ENCODE measurements around the gene NAALADL1. TPM values are rescaled to one million over a fixed set of nuclear protein-coding genes. Genes with fewer than 3 reads are reported as not detected.

NAALADL1 gene
- total RNA-seq, 1 donor from 2014 or later: 21.7 TPM

DNA sequence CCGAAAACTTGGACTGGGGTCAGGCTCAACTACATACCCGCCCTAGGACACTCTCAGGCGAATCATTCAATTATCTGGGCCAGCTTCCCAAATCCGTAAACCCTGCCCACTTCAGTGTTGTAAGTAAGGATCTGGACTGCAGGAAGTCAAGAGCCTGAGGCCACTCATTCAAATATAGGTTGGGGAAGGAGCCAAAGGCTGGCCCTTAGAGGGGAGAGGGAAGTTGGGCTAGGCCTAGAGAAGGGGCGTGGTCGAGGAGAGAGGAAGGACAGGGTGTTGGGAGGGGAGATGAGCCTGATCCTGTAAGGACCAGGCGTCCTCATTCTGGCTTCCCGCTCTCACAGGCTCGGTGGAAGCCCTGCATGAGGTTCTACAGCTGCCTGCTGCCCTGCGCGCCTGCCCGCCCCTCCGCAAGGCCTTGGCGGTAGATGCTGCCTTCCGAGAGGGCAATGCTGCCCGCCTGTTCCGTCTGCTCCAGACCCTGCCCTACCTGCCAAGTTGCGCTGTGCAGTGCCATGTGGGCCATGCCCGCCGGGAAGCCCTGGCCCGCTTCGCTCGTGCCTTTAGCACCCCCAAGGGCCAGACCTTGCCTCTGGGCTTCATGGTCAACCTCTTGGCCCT is 14.4 kb downstream of the NAALADL1 start:
- Histone ChIP-seq H3K4me3 (ENCODE audit: low read depth, low read length) (no peak overlapping the region), H3K27me3 (ENCODE audit: control insufficient read depth, insufficient read depth, low read length) (peaks cover 2% of the 10 kb centered on the region), H3K36me3 (ENCODE audit: control insufficient read depth, insufficient read depth, low read length) (peaks cover 3% of the 10 kb centered on the region)
- TF ChIP-seq, protein P1, sequence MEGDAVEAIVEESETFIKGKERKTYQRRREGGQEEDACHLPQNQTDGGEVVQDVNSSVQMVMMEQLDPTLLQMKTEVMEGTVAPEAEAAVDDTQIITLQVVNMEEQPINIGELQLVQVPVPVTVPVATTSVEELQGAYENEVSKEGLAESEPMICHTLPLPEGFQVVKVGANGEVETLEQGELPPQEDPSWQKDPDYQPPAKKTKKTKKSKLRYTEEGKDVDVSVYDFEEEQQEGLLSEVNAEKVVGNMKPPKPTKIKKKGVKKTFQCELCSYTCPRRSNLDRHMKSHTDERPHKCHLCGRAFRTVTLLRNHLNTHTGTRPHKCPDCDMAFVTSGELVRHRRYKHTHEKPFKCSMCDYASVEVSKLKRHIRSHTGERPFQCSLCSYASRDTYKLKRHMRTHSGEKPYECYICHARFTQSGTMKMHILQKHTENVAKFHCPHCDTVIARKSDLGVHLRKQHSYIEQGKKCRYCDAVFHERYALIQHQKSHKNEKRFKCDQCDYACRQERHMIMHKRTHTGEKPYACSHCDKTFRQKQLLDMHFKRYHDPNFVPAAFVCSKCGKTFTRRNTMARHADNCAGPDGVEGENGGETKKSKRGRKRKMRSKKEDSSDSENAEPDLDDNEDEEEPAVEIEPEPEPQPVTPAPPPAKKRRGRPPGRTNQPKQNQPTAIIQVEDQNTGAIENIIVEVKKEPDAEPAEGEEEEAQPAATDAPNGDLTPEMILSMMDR (IDR thresholded peaks at IDR 0.05; ENCODE audit: insufficient read depth, low read length, poor library complexity, severe bottlenecking): no peak
- no peak for DNase-seq (ENCODE audit: low read depth)

DNA sequence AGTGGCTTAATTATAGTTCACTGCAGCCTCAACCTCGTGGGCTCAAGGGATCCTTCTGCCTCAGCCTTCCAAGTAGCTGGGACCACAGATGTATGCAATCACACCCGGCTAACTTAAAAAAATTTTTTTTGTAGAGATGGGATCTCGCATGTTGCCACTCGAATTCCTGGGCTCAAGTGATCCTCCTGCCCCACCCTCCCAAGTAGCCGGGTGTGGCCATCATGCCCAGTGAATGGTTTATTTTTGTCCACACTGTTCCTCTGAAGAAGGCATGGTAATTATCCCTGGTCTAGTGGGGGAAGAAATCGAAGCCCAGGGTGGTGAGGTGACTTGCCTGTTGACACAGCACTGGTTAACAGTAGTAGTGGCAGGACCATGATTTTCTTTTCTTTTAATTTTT is 15.5 kb downstream of the NAALADL1 start:
- DNase-seq (ENCODE audit: low read depth): no peak
- H3K27me3 ChIP-seq (ENCODE audit: control insufficient read depth, insufficient read depth, low read length): peaks cover 2% of the 10 kb centered on the region
- no peak overlapping the region for H3K4me3 ChIP-seq (ENCODE audit: low read depth, low read length)
- H3K36me3 ChIP-seq (ENCODE audit: control insufficient read depth, insufficient read depth, low read length): peaks cover 3% of the 10 kb centered on the region
- TF ChIP-seq, protein P1 (IDR thresholded peaks at IDR 0.05; ENCODE audit: insufficient read depth, low read length, poor library complexity, severe bottlenecking): no peak

DNA sequence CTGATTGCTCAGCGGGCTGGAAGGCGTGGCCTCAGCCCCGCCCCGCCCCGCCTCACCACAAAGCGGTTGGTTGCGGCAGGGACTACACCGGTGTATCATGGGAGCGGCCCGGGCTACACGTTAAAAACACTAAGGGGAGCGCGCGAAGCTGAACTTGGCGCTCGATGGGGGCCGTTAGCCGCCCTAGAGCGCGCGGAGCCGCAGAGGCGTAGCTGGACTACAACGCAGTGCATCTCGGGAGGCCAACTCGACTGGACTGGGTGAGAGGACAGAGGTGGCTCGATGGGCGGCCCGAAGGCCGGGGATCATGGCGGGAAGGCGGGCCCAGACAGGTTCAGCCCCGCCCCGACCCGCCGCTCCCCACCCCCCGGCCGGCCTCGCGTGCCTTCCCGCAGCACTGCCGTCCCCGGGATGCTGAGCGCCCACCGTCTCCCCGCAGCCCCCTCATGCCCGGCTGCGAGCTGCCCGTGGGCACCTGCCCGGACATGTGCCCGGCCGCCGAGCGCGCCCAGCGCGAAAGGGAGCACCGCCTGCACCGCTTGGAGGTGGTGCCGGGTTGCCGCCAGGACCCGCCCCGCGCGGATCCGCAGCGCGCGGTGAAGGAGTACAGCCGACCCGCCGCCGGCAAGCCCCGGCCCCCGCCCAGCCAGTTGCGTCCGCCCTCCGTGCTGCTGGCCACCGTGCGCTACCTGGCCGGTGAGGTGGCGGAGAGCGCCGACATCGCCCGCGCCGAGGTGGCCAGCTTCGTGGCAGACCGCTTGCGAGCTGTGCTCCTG is 17.3 kb downstream of the NAALADL1 start, which contains the start of gene SAC3D1:
SAC3D1 (plus strand) TSS at position 364 of the 776 bp plus-strand sequence; CDS start at position 447, 83 bp downstream.
- DNase-seq (ENCODE audit: low read depth): peak; percentile 76
- Histone ChIP-seq H3K36me3 (ENCODE audit: control insufficient read depth, insufficient read depth, low read length) (peaks cover 3% of the 10 kb centered on the region), H3K27me3 (ENCODE audit: control insufficient read depth, insufficient read depth, low read length) (no peaks in the 10 kb centered on the region), H3K4me3 (ENCODE audit: low read depth, low read length) (peak within 1 kb of the TSS; percentile 69)
- TF ChIP-seq, protein P1 (IDR thresholded peaks at IDR 0.05; ENCODE audit: insufficient read depth, low read length, poor library complexity, severe bottlenecking): no peak

GRCh38 chr11:65040520-65040846 is 17.9 kb downstream of the NAALADL1 start:
- Histone ChIP-seq H3K27me3 (ENCODE audit: control insufficient read depth, insufficient read depth, low read length) (no peaks in the 10 kb centered on the region), H3K36me3 (ENCODE audit: control insufficient read depth, insufficient read depth, low read length) (peaks cover 3% of the 10 kb centered on the region), H3K4me3 (ENCODE audit: low read depth, low read length) (peak overlapping the region; percentile 69)
- no peak for DNase-seq (ENCODE audit: low read depth)
- TF ChIP-seq, protein P1 (IDR thresholded peaks at IDR 0.05; ENCODE audit: insufficient read depth, low read length, poor library complexity, severe bottlenecking): no peak

DNA sequence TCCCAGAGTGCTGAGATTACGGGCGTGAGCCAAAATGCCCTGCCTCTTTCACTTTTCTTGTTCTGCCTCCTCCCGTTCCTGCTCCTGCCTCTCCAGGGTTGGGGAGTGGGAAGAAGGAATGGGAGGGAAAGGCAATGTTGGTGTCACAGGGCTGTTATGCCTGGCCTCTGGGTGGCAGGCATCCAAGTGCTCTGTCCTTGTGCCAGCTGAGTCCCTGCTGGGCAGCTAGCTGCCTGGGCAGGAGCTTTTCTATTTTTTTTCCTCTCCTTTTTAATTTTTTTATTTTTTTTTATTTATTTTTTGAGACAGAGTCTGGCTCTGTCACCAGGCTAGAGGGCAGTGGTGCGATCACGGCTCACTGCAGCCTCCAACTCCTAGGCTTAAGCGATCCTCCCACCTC is 21.4 kb downstream of the NAALADL1 start:
- TF ChIP-seq, protein P1 (IDR thresholded peaks at IDR 0.05; ENCODE audit: insufficient read depth, low read length, poor library complexity, severe bottlenecking): no peak
- no peaks in the 10 kb centered on the region for H3K27me3 ChIP-seq (ENCODE audit: control insufficient read depth, insufficient read depth, low read length)
- H3K4me3 ChIP-seq (ENCODE audit: low read depth, low read length): no peak overlapping the region
- no peak for DNase-seq (ENCODE audit: low read depth)
- H3K36me3 ChIP-seq (ENCODE audit: control insufficient read depth, insufficient read depth, low read length): no peaks in the 10 kb centered on the region
